ENCODE measurements around the gene OPTC. TPM values are rescaled to one million over a fixed set of nuclear protein-coding genes. Genes with fewer than 3 reads are reported as not detected.

Gene OPTC
- total RNA-seq, 2 experiments from 2014 or later = not detected

- ChIA-PET POLR2A (no interaction called here), CTCF (interaction anchor here (1.5 kb wide), 1 partner anchor 126 kb away, joined by 3 read pairs; no protein-coding TSS in a partner anchor)
- no peak overlapping the region for H3K27ac Mint-ChIP-seq
- no peaks in the 10 kb centered on the region for H3K4me1 Mint-ChIP-seq (ENCODE audit: low read depth)
- DNase-seq = no peak
- H3K9me3 Mint-ChIP-seq = no peaks in the 10 kb centered on the region
- no peak for ATAC-seq
- peaks cover 9% of the 10 kb centered on the region for H3K27me3 Mint-ChIP-seq
- no peaks in the 10 kb centered on the region for H3K36me3 Mint-ChIP-seq (ENCODE audit: low read depth)
- intact Hi-C loops (cut with micrococcal nuclease) = no loop called here
- H3K4me3 Mint-ChIP-seq = no peak overlapping the region
- no peak for TF ChIP-seq CTCF (IDR thresholded peaks at IDR 0.05)
These were observed 25.6 kb upstream of the OPTC start for GRCh38 chr1:203468326-203468725.

- CTCF ChIA-PET = interaction anchor here (2.3 kb wide), 1 partner anchor 18 kb away, joined by 10 read pairs; no protein-coding TSS in a partner anchor
- no peak for ATAC-seq
- no peak for DNase-seq
- no peak for TF ChIP-seq CTCF (IDR thresholded peaks at IDR 0.05)
- H3K27me3 Mint-ChIP-seq = peaks cover 4% of the 10 kb centered on the region
- POLR2A ChIA-PET = no interaction called here
- intact Hi-C loops (cut with micrococcal nuclease) = no loop called here
- H3K27ac Mint-ChIP-seq = no peak overlapping the region
- no peak overlapping the region for H3K4me3 Mint-ChIP-seq
- no peaks in the 10 kb centered on the region for H3K9me3 Mint-ChIP-seq
- no peaks in the 10 kb centered on the region for H3K36me3 Mint-ChIP-seq (ENCODE audit: low read depth)
- H3K4me1 Mint-ChIP-seq (ENCODE audit: low read depth) = no peaks in the 10 kb centered on the region
These were observed 23.7 kb upstream of the OPTC start for GRCh38 chr1:203470240-203470639.

- Mint-ChIP-seq H3K9me3 (no peaks in the 10 kb centered on the region), H3K27ac (no peak overlapping the region), H3K27me3 (peaks cover 8% of the 10 kb centered on the region), H3K4me1 (ENCODE audit: low read depth) (no peaks in the 10 kb centered on the region), H3K4me3 (no peak overlapping the region), H3K36me3 (ENCODE audit: low read depth) (no peaks in the 10 kb centered on the region)
- POLR2A ChIA-PET = no interaction called here
- ATAC-seq = no peak
- intact Hi-C loops (cut with micrococcal nuclease) = no loop called here
- no peak for TF ChIP-seq CTCF (IDR thresholded peaks at IDR 0.05)
- CTCF ChIA-PET = interaction anchor here (2.3 kb wide), 1 partner anchor 16 kb away, joined by 10 read pairs; no protein-coding TSS in a partner anchor
- no peak for DNase-seq
These were observed 22.1 kb upstream of the OPTC start for GRCh38 chr1:203471841-203472240.

GRCh38 chr1:203473281-203473680 lies 20.7 kb upstream of the OPTC start:
- H3K4me3 Mint-ChIP-seq = no peak overlapping the region
- TF ChIP-seq CTCF (IDR thresholded peaks at IDR 0.05) = no peak
- ChIA-PET POLR2A (interaction anchor here (0.6 kb wide), 1 partner anchor 211 kb away, joined by 3 read pairs; no protein-coding TSS in a partner anchor), CTCF (no interaction called here)
- no peaks in the 10 kb centered on the region for H3K9me3 Mint-ChIP-seq
- H3K27ac Mint-ChIP-seq = no peak overlapping the region
- H3K4me1 Mint-ChIP-seq (ENCODE audit: low read depth) = peaks cover 7% of the 10 kb centered on the region
- H3K27me3 Mint-ChIP-seq = peaks cover 8% of the 10 kb centered on the region
- intact Hi-C loops (cut with micrococcal nuclease) = no loop called here
- no peaks in the 10 kb centered on the region for H3K36me3 Mint-ChIP-seq (ENCODE audit: low read depth)
- ATAC-seq (no peak), DNase-seq (no peak)

GRCh38 chr1:203473781-203474305 lies 20.1 kb upstream of the OPTC start:
- intact Hi-C loops (cut with micrococcal nuclease) = no loop called here
- Mint-ChIP-seq H3K27me3 (peaks cover 8% of the 10 kb centered on the region), H3K9me3 (no peaks in the 10 kb centered on the region), H3K27ac (no peak overlapping the region), H3K4me1 (ENCODE audit: low read depth) (peaks cover 7% of the 10 kb centered on the region), H3K36me3 (ENCODE audit: low read depth) (no peaks in the 10 kb centered on the region), H3K4me3 (no peak overlapping the region)
- ATAC-seq (no peak), DNase-seq (no peak)
- no peak for TF ChIP-seq CTCF (IDR thresholded peaks at IDR 0.05)
- ChIA-PET POLR2A (interaction anchor here (0.6 kb wide), 1 partner anchor 212 kb away, joined by 3 read pairs; no protein-coding TSS in a partner anchor), CTCF (interaction anchor here (2.5 to 6.8 kb wide), 2 partner anchors 14 to 206 kb away, joined by 11 to 39 read pairs; no protein-coding TSS in a partner anchor)
